ENCODE measurements around the gene ZNF500.
A peak's percentile ranks its signal among the peaks of the same experiment; 100 is the strongest.

ZNF500 gene

GRCh38 chr16:4766875-4767628 is at the start of gene ZNF500:
Gene ZNF500, minus strand, starts transcription at chr16:4767162. Its CDS starts 1,184 bp downstream, at chr16:4765978.
- peak; percentile 94 for DNase-seq (ENCODE audit: low read depth)

- DNase-seq (ENCODE audit: low read depth): no peak
Observed at GRCh38 chr16:4814542-4815173, 47.7 kb upstream of the ZNF500 start.

- DNase-seq (ENCODE audit: low read depth): no peak
Observed at GRCh38 chr16:4814046-4814445, 47.1 kb upstream of the ZNF500 start.

- DNase-seq (ENCODE audit: low read depth): no peak
Observed at GRCh38 chr16:4813251-4814003, 46.5 kb upstream of the ZNF500 start.

- no peak for DNase-seq (ENCODE audit: low read depth)
Observed at GRCh38 chr16:4811773-4812172, 44.8 kb upstream of the ZNF500 start.

- DNase-seq (ENCODE audit: low read depth): no peak
Observed at GRCh38 chr16:4811242-4811641, 44.3 kb upstream of the ZNF500 start.

- no peak for DNase-seq (ENCODE audit: low read depth)
Observed at GRCh38 chr16:4806280-4806679, 39.3 kb upstream of the ZNF500 start.

GRCh38 chr16:4805231-4805630 is 38.3 kb upstream of the ZNF500 start:
- no peak for DNase-seq (ENCODE audit: low read depth)

GRCh38 chr16:4803898-4804762 is 37.2 kb upstream of the ZNF500 start:
- DNase-seq (ENCODE audit: low read depth): no peak

GRCh38 chr16:4803401-4803844 is 36.5 kb upstream of the ZNF500 start:
- no peak for DNase-seq (ENCODE audit: low read depth)

GRCh38 chr16:4802659-4803287 is 35.8 kb upstream of the ZNF500 start:
- DNase-seq (ENCODE audit: low read depth): peak; percentile 81

- peak; percentile 78 for DNase-seq (ENCODE audit: low read depth)
Observed at GRCh38 chr16:4801962-4802658, 35.1 kb upstream of the ZNF500 start, which contains the start of gene ROGDI. Gene ROGDI, minus strand, starts transcription at chr16:4802633. Its CDS starts 62 bp downstream, at chr16:4802571.

GRCh38 chr16:4801051-4801961 is 34.3 kb upstream of the ZNF500 start:
- no peak for DNase-seq (ENCODE audit: low read depth)

GRCh38 chr16:4800290-4801041 is 33.5 kb upstream of the ZNF500 start:
- no peak for DNase-seq (ENCODE audit: low read depth)

- DNase-seq (ENCODE audit: low read depth): no peak
Observed at GRCh38 chr16:4799171-4799855, 32.4 kb upstream of the ZNF500 start.

- no peak for DNase-seq (ENCODE audit: low read depth)
Observed at GRCh38 chr16:4798456-4798855, 31.5 kb upstream of the ZNF500 start.

- no peak for DNase-seq (ENCODE audit: low read depth)
Observed at GRCh38 chr16:4797805-4798252, 30.9 kb upstream of the ZNF500 start.
